GM10266 (cell line): ENCODE data around the gene GRIN3A.

Experiments used
- DNase-seq: peaks from one replicate; pipeline ENCODE4 v3.0.0; 2012; ENCODE audit errors: extremely low spot score
- CTCF ChIP-seq: IDR thresholded peaks from 2 replicates; pipeline ENCODE4 v1.5.1; 2012; ENCODE audit warnings: mild to moderate bottlenecking, low read depth; ENCODE audit not compliant: control insufficient read depth, insufficient read depth; ENCODE audit errors: missing control alignments

GRIN3A gene

DNA sequence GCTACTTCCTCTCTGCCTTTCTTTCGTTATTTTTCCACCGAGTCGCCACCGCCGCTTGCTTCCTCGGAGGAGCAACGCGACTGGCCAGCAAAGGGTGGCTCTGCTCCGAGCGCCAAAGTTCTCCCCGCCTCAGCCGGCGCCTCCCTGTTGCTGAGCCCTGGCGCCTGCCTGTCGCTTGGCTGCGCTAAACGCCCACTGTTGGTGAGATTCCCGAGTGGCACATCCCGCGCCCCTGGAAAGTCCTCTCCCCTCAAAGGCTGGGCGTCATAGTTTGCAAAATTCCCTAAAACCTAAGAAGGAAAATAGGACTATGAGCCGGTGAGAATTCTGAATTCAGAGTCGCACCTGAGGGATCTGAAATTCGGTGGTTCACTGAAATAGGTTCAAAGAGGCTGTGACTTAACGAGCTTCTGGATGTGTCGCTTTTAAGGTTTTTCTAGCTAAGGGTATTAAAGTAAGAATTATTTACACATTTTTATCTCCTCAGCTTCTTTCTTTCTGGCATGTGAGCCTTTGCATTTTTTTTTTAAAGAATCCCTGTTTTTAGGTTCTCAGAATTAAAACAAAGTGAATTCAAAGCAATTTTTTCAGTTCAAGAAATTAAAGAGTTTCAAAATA is at the start of gene GRIN3A:
GRIN3A (minus strand) TSS at position 82 of the 618 bp plus-strand sequence. CDS start 668 bp downstream, outside the sequence.
- TF ChIP-seq CTCF, result no peak
- DNase-seq, result no peak

DNA sequence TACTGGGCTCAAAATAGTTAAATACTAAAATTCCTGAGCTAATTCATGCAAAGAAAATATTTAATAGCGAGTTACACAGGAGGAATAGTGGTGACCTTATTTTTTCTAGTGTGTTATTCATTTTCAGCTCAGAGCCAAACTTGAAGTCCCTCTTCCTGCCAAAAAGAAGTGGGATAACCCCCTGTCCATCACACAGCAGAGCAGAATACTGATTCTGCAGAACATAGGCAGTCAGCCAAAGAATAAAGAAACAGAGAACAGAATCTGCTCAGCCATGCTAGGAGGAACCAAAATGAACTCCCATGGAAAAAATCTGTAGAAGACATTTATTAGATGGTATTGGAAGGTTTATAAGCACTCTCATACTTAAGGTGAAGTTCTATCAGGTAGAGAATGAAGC is 49.4 kb upstream of the GRIN3A start:
- DNase-seq, result no peak
- TF ChIP-seq CTCF, result no peak

DNA sequence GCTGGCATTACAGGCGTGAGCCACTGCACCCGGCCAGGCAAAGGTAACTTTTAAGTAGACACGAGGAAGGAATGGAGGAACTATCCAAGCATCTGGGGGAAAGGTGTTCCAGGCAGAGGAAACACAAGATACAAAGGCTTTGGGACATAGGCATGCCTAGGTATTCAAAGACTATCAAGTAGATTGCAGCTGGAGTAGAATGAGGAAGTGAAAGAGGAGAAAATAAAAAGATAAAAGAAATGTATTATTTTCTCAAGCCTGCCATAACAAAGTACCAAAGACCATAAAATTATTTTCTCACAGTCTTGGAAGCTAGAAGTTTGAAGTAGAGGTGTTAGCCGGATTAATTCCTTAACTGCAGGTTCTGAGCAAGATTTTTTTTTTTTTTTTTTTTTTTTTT is 39.9 kb upstream of the GRIN3A start:
- DNase-seq, result no peak

DNA sequence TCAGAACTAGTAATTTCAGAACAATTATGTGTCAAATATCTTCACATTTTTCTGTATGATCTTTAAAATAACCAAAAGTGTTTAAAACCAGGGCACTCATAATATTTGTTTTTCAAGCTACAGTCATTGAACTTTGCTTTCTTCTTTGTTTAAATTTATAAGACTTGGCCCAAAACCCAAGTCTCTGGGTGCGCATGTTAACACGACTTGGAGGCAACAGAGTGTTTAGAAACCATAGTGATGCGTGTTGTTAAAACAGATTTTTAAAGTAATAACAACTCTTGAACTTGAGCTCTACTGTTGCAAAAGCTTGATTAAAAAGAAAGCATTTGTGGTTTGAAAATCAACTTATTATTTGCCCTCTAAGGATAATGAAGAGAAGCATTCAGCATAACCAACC is 26.0 kb upstream of the GRIN3A start:
- no peak for TF ChIP-seq CTCF
- DNase-seq, result no peak

More for the DNA sequence above, 39.9 kb upstream of the GRIN3A start:
- TF ChIP-seq CTCF, result no peak

DNA sequence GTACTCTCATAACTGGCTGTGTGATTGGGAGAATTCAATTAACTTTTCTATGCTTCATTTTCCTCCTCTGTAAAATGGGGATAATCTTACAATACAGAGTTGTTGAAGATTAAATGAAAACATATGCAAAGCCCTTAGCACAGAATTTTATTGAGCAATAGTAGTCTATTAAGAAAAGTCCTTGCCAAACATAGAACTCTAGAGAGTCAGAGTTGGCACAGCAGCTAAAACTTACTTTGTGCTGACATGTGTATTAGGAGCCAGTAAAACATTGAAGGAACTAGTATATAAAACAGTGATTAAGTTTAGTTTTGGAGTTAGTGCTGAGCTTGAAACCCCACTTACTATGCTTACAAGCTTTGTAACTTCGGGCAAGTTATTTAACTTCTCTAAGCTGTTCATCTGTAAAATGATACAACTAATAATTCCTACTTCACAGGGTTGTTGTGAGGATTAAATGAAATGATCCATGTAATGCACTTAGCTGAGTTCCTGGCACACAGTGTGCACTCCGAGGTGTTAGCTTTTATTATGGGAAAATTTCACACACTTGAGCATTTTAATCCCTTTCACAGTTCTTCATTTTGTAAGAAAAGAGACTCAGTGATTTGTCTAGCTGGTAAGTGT is 20.0 kb upstream of the GRIN3A start:
- no peak for TF ChIP-seq CTCF
- DNase-seq, result no peak

GRCh38 chr9:101753716-101754115 is 15.3 kb upstream of the GRIN3A start:
- TF ChIP-seq CTCF, result no peak
- DNase-seq, result no peak

- no peak for TF ChIP-seq CTCF
- DNase-seq, result no peak
These were observed 13.4 kb upstream of the GRIN3A start for GRCh38 chr9:101751895-101752294.
